SK-N-SH treated with all-trans-retinoic acid at 6 μM for 48 hours (cell line): ENCODE data around the gene TREX2.

Experiments used
- ATAC-seq: fragments of 200-7000 bp; cut with Tn5 transposase; 3 replicates; pipeline ENCODE4 v1.9.1; 2020; ENCODE audit warnings: mild to moderate bottlenecking, moderate library complexity
- ARNTL ChIP-seq: fragments of 450-650 bp; formaldehyde crosslinking; IDR thresholded peaks from 2 replicates; pipeline ENCODE4 v1.5.0; 2020; ENCODE audit warnings: low read depth, mild to moderate bottlenecking, moderate library complexity, borderline replicate concordance
- BACH2 ChIP-seq: fragments of 250-450 bp; sonication (Bioruptor Pico); IDR thresholded peaks from 2 replicates; pipeline ENCODE4 v1.9.0; 2021; ENCODE audit warnings: mild to moderate bottlenecking, borderline replicate concordance
- CSDC2 ChIP-seq: fragments of 250-450 bp; sonication (Bioruptor Pico); IDR thresholded peaks from 2 replicates; pipeline ENCODE4 v1.5.0; 2020; ENCODE audit warnings: mild to moderate bottlenecking, moderate library complexity
- ISL1 ChIP-seq: fragments of 250-450 bp; sonication (Bioruptor Pico); IDR thresholded peaks from 2 replicates; pipeline ENCODE4 v2.1.2; 2022; ENCODE audit warnings: mild to moderate bottlenecking, moderate library complexity
- OSR1 ChIP-seq: fragments of 250-450 bp; sonication (Bioruptor Pico); IDR thresholded peaks from 2 replicates; pipeline ENCODE4 v1.8.0; 2022; ENCODE audit warnings: moderate library complexity, mild to moderate bottlenecking, inconsistent platforms
- PATZ1 ChIP-seq: fragments of 250-450 bp; sonication (Bioruptor Pico); IDR thresholded peaks from 2 replicates; pipeline ENCODE4 v1.8.0; 2020; ENCODE audit warnings: mild to moderate bottlenecking, moderate library complexity, borderline replicate concordance
- POU6F1 ChIP-seq: fragments of 250-450 bp; sonication (Bioruptor Pico); IDR thresholded peaks from 2 replicates; pipeline ENCODE4 v1.8.0; 2021; ENCODE audit warnings: low read depth, mild to moderate bottlenecking, moderate library complexity, borderline replicate concordance
- PPARA ChIP-seq: fragments of 250-450 bp; sonication (Bioruptor Pico); IDR thresholded peaks from 2 replicates; pipeline ENCODE4 v1.5.0; 2020; ENCODE audit warnings: mild to moderate bottlenecking, borderline replicate concordance
- RARB ChIP-seq: fragments of 250-450 bp; sonication (Bioruptor Pico); IDR thresholded peaks from 2 replicates; pipeline ENCODE4 v1.8.0; 2021; ENCODE audit warnings: mild to moderate bottlenecking, moderate library complexity
- SNAI2 ChIP-seq: fragments of 250-450 bp; sonication (Bioruptor Pico); IDR thresholded peaks from 2 replicates; pipeline ENCODE4 v1.5.0; 2020; ENCODE audit warnings: mild to moderate bottlenecking, moderate library complexity
- TCF4 ChIP-seq: fragments of 250-450 bp; sonication (Bioruptor Pico); IDR thresholded peaks from 2 replicates; pipeline ENCODE4 v1.8.0; 2021; ENCODE audit warnings: mild to moderate bottlenecking, moderate library complexity, borderline replicate concordance
- TOX ChIP-seq: fragments of 250-450 bp; sonication (Bioruptor Pico); IDR thresholded peaks from 2 replicates; pipeline ENCODE4 v1.8.0; 2021; ENCODE audit warnings: mild to moderate bottlenecking, moderate library complexity, borderline replicate concordance
- ZC3H10 ChIP-seq: fragments of 250-450 bp; sonication (Bioruptor Pico); IDR thresholded peaks from 2 replicates; pipeline ENCODE4 v1.5.1; 2021; ENCODE audit warnings: mild to moderate bottlenecking, moderate library complexity
- ZFP3 ChIP-seq: fragments of 250-450 bp; sonication (Bioruptor Pico); IDR thresholded peaks from 2 replicates; pipeline ENCODE4 v1.5.0; 2020; ENCODE audit warnings: mild to moderate bottlenecking, moderate library complexity
- ZFP30 ChIP-seq: fragments of 450-650 bp; formaldehyde crosslinking; IDR thresholded peaks from 2 replicates; pipeline ENCODE4 v1.5.0; 2022; ENCODE audit warnings: mild to moderate bottlenecking, moderate library complexity
- ZNF565 ChIP-seq: fragments of 450-650 bp; formaldehyde crosslinking; conservative IDR thresholded peaks from 2 replicates; pipeline ENCODE4 v1.5.0; 2020; ENCODE audit warnings: low read depth, mild to moderate bottlenecking, moderate library complexity
- ZNF8 ChIP-seq: fragments of 450-650 bp; formaldehyde crosslinking; IDR thresholded peaks from 2 replicates; pipeline ENCODE4 v1.5.0; 2020; ENCODE audit warnings: mild to moderate bottlenecking, moderate library complexity
- TF ChIP-seq, protein P1 (sequence below): fragments of 250-450 bp; sonication (Bioruptor Pico); IDR thresholded peaks from 2 replicates; pipeline ENCODE4 v1.5.0; 2020; ENCODE audit warnings: mild to moderate bottlenecking, moderate library complexity
- TF ChIP-seq, protein P2 (sequence below): fragments of 250-450 bp; sonication (Bioruptor Pico); IDR thresholded peaks from 2 replicates; pipeline ENCODE4 v1.5.1; 2020; ENCODE audit warnings: low read depth, mild to moderate bottlenecking, moderate library complexity
- TF ChIP-seq, protein P3 (sequence below): fragments of 250-450 bp; sonication (Bioruptor Pico); IDR thresholded peaks from 2 replicates; pipeline ENCODE4 v1.5.1; 2021; ENCODE audit warnings: mild to moderate bottlenecking, moderate library complexity

The TREX2 gene

GRCh38 chrX:153457136-153457825, 11.4 kb upstream of the TREX2 start:
- no peak for ATAC-seq
- TF ChIP-seq ZNF8 (CRISPR knock-in tag) (no peak), RARB (CRISPR knock-in tag) (no peak), OSR1 (CRISPR knock-in tag) (no peak), POU6F1 (CRISPR knock-in tag) (no peak), TOX (CRISPR knock-in tag) (no peak), CSDC2 (no peak), ZFP30 (no peak), PPARA (CRISPR knock-in tag) (no peak), ZC3H10 (CRISPR knock-in tag) (no peak), ISL1 (CRISPR knock-in tag) (no peak), ARNTL (CRISPR knock-in tag) (no peak), TCF4 (CRISPR knock-in tag) (no peak)
- TF ChIP-seq, protein P1, sequence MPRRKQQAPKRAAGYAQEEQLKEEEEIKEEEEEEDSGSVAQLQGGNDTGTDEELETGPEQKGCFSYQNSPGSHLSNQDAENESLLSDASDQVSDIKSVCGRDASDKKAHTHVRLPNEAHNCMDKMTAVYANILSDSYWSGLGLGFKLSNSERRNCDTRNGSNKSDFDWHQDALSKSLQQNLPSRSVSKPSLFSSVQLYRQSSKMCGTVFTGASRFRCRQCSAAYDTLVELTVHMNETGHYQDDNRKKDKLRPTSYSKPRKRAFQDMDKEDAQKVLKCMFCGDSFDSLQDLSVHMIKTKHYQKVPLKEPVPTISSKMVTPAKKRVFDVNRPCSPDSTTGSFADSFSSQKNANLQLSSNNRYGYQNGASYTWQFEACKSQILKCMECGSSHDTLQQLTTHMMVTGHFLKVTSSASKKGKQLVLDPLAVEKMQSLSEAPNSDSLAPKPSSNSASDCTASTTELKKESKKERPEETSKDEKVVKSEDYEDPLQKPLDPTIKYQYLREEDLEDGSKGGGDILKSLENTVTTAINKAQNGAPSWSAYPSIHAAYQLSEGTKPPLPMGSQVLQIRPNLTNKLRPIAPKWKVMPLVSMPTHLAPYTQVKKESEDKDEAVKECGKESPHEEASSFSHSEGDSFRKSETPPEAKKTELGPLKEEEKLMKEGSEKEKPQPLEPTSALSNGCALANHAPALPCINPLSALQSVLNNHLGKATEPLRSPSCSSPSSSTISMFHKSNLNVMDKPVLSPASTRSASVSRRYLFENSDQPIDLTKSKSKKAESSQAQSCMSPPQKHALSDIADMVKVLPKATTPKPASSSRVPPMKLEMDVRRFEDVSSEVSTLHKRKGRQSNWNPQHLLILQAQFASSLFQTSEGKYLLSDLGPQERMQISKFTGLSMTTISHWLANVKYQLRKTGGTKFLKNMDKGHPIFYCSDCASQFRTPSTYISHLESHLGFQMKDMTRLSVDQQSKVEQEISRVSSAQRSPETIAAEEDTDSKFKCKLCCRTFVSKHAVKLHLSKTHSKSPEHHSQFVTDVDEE, result no peak
- TF ChIP-seq, all 23 proteins: peak for 0

DNA sequence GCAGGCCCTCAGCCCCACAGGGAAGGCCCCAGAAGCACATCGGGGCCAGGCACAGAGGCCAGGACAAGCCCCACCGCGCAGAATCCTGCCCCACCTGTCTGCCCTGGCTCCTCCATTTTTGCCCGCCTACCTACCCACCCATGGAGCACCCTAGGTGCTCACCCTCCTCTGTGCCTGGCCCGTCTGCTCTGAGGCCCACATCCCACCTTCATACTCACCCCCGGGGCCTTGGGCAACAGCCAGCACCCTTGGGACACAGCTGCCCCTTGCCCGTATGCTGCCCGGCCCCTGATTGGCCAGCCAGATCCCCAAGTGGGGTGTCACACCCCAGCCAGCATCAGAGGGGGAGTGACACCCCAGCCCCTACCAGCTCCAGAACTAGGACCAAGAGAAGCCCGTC, 10.8 kb upstream of the TREX2 start:
- no peak for ATAC-seq
- TF ChIP-seq, protein P1, result no peak
- no peak for TF ChIP-seq PPARA (CRISPR knock-in tag)
- no peak for TF ChIP-seq ZNF8 (CRISPR knock-in tag)
- TF ChIP-seq, protein P2, sequence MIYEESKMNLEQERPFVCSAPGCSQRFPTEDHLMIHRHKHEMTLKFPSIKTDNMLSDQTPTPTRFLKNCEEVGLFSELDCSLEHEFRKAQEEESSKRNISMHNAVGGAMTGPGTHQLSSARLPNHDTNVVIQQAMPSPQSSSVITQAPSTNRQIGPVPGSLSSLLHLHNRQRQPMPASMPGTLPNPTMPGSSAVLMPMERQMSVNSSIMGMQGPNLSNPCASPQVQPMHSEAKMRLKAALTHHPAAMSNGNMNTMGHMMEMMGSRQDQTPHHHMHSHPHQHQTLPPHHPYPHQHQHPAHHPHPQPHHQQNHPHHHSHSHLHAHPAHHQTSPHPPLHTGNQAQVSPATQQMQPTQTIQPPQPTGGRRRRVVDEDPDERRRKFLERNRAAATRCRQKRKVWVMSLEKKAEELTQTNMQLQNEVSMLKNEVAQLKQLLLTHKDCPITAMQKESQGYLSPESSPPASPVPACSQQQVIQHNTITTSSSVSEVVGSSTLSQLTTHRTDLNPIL, result no peak
- no peak for TF ChIP-seq ZFP30
- TF ChIP-seq ISL1 (CRISPR knock-in tag), result no peak
- no peak for TF ChIP-seq ZNF565 (CRISPR knock-in tag)
- no peak for TF ChIP-seq ZFP3
- TF ChIP-seq, protein P3, sequence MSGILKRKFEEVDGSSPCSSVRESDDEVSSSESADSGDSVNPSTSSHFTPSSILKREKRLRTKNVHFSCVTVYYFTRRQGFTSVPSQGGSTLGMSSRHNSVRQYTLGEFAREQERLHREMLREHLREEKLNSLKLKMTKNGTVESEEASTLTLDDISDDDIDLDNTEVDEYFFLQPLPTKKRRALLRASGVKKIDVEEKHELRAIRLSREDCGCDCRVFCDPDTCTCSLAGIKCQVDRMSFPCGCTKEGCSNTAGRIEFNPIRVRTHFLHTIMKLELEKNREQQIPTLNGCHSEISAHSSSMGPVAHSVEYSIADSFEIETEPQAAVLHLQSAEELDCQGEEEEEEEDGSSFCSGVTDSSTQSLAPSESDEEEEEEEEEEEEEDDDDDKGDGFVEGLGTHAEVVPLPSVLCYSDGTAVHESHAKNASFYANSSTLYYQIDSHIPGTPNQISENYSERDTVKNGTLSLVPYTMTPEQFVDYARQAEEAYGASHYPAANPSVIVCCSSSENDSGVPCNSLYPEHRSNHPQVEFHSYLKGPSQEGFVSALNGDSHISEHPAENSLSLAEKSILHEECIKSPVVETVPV (CRISPR knock-in tag), result no peak
- no peak for TF ChIP-seq BACH2 (CRISPR knock-in tag)
- no peak for TF ChIP-seq OSR1 (CRISPR knock-in tag)
- no peak for TF ChIP-seq TCF4 (CRISPR knock-in tag)
- no peak for TF ChIP-seq SNAI2 (CRISPR knock-in tag)
- TF ChIP-seq PATZ1 (CRISPR knock-in tag), result no peak
- no peak for TF ChIP-seq ZC3H10 (CRISPR knock-in tag)
